Stomach (tissue), 9 donors: ENCODE data around the gene PTOV1. TPM values are rescaled to one million over a fixed set of nuclear protein-coding genes. Genes with fewer than 3 reads are reported as not detected.

Experiments used
- DNase-seq, 2 donors: peaks; one replicate each; pipeline versions ENCODE4 v3.0.0 to v3.0.0-alpha.2; 2013 to 2019
- H3K27ac ChIP-seq, 5 donors: fragments of 200-600 bp in 4 of 5; sonication (generic) in 4 of 5; one replicate each; pipeline ENCODE4 v1.5.1; 2013 to 2019; ENCODE audit warnings: mild to moderate bottlenecking in 1 of 5, moderate library complexity in 1 of 5
- H3K27me3 ChIP-seq, 3 donors: fragments of 200-600 bp; sonication (generic); one replicate each; pipeline ENCODE4 v1.5.1; 2017 to 2019; ENCODE audit warnings: mixed run types in 1 of 3
- H3K36me3 ChIP-seq, 4 donors: fragments of 200-600 bp; sonication (generic); 1 replicate in 3 of 4; 2 replicates in 1 of 4; pipeline ENCODE4 v1.5.1; 2016 to 2019
- H3K4me1 ChIP-seq, 4 donors: fragments of 200-600 bp; sonication (generic); one replicate each; pipeline ENCODE4 v1.5.1; 2016 to 2019
- H3K4me3 ChIP-seq, 4 donors: fragments of 200-600 bp; sonication (generic) in 3 of 4; one replicate each; pipeline ENCODE4 v1.5.1; 2016 to 2019; ENCODE audit warnings: mild to moderate bottlenecking in 1 of 4
- H3K9me3 ChIP-seq, 4 donors: fragments of 200-600 bp; sonication (generic); one replicate each; pipeline ENCODE4 v1.5.1; 2016 to 2019
- EP300 ChIP-seq: sonication (generic); formaldehyde crosslinking; IDR thresholded peaks from one replicate; pipeline ENCODE4 v1.6.1; 2017; ENCODE audit warnings: antibody characterized with exemption
- POLR2A ChIP-seq, 4 donors: fragments of 450-650 bp; IDR thresholded peaks; one replicate each; pipeline ENCODE4 v1.6.1; 2016; ENCODE audit warnings: antibody characterized with exemption in 4 of 4, control low read depth in 2 of 4, mild to moderate bottlenecking in 1 of 4, moderate library complexity in 1 of 4
- POLR2AphosphoS5 ChIP-seq, 3 donors: sonication (generic); formaldehyde crosslinking; IDR thresholded peaks; one replicate each; pipeline ENCODE4 v1.6.1; 2016; ENCODE audit warnings: antibody characterized with exemption in 3 of 3
- WGBS, 5 donors: extraction: QIAGEN DNeasy Blood & Tissue Kit in 3 of 5; methylation state at CpG; one replicate each; pipeline versions ENCODE4 v1.1.5 to v1.1.7; 2013 to 2018; 5-methylcytosine and 5-hydroxymethylcytosine counted together
- intact Hi-C: fragments of 100-400 bp; cut with DNase I; formaldehyde crosslinking; loops from one replicate; pipeline ENCODE4 v1.15.1; 2023; ENCODE audit warnings: low total_unique reads
- polyA plus RNA-seq, 3 donors: library from polyadenylated mRNA; stranded (reverse); fragments of 200-250 nt; gene quantifications; one replicate each; pipeline ENCODE4 v1.2.3, GENCODE V29; 2013
- total RNA-seq, 5 donors: library from RNA; depleted of rRNA; stranded (reverse); fragments of >200 nt; gene quantifications; one replicate each; pipeline versions ENCODE4 v1.1.0 to v1.2.3, GENCODE V29; 2014 to 2016
- TF ChIP-seq, protein P1 (sequence below), 7 experiments: fragments of 450-650 bp in 4 of 7; fragments of 200-600 bp in 3 of 7; sonication (generic) in 3 of 7; IDR thresholded peaks; one replicate each; pipeline ENCODE4 v1.5.1; 2016 to 2019; ENCODE audit warnings: antibody characterized with exemption in 7 of 7, control low read depth in 2 of 7, mild to moderate bottlenecking in 1 of 7
- donor health status: healthy with polysubstance abuse.
- donor health status: Bipolar disorder and iron deficiency.
- donor health status: healthy.

The PTOV1 gene
- total and polyA plus RNA-seq, 8 donors, result 45.0 to 186 (median 118) TPM

DNA sequence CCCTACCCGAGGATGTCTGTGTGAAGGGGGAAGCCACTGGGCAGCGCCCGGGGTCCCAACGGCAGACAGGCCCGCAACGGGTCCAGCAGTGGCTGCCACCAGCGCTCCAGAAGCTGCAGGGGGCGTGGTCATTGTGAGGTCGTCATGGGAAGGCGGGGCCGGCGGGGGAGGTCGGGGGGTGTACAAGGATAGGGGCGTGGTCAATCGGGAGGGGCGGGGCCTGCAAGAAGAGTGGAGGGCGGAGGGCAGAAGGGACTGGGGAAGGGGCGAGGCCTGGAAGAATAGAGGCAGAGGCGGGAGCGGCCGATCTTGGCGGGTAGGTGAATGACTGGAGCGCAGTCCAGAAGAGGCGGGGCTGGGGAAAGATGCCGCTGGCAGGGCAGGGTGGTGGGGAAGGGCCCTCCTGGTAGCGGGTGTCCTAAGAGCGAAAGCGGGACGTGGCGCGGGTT lies 42.2 kb upstream of the PTOV1 start:
- Histone ChIP-seq H3K27ac (peak overlapping the region; percentile 79 to 89 (median 86)), H3K4me1 (peaks cover 12 to 49% (median 37%) of the 10 kb centered on the region in 4 donors), H3K4me3 (peak overlapping the region; percentile 73 to 91 (median 80)), H3K9me3 (no peaks in the 10 kb centered on the region), H3K27me3 (no peaks in the 10 kb centered on the region), H3K36me3 (peaks cover 14 to 42% (median 40%) of the 10 kb centered on the region in 4 donors)
- peak; percentile 96 for DNase-seq
- WGBS, 5 donors, result 1 to 8% (median 2%) methylated on average over 27 to 31 of the region's 31 CpGs
- intact Hi-C loops, result no loop called here
- no peak for TF ChIP-seq EP300
- TF ChIP-seq POLR2AphosphoS5 (IDR thresholded peaks at IDR 0.05), result peak in 1 of 3 donors; percentile 4

DNA sequence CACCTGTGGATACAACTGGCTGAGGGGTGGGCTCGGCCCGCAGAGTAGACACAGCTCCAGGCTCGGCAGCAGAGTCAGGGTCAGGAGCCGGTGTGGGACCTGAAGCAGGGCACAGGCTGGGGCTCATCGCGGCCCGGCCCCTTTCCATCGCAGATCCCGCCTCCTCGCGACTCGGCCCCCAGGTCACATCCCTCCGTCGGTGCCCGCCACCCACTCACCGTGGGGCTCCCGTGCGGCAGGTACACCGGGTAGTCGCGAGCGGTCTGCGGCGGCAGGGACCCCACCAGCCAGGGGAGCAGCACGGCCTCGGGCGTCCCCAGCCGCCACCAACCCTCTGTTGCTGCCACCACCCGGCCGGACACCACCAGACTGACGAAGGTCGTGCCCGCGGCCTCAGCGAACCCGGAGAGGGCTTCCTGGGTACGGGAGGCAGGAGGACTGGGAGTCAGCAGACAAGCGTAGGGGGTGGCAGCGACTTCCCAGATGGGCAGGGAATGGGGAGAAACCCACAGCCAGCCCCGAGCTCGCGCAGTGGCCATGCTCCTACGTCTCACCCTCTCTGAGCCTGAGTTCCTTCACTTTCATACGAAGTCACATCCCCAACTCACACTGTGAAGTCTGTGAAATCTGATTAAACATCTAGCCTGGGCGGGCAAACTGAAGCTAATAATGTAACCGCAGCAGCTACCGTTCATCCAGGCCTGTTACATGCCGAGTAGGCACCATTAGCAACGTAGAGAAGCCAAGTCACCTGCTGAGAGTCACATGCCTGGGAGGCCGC lies 41.6 kb upstream of the PTOV1 start:
- DNase-seq, result peak; percentile 66 to 76
- Histone ChIP-seq H3K4me3 (peak overlapping the region; percentile 73 to 91 (median 80)), H3K27ac (peak overlapping the region; percentile 79 to 89 (median 86)), H3K9me3 (no peaks in the 10 kb centered on the region), H3K4me1 (peaks cover 12 to 56% (median 37%) of the 10 kb centered on the region in 4 donors), H3K36me3 (peaks cover 14 to 36% (median 34%) of the 10 kb centered on the region in 4 donors), H3K27me3 (no peaks in the 10 kb centered on the region)
- WGBS, 5 donors, result 4 to 15% (median 10%) methylated on average over 16 to 50 of the region's 50 CpGs
- intact Hi-C loops, result no loop called here
- TF ChIP-seq POLR2A (IDR thresholded peaks at IDR 0.05) (no peak), EP300 (no peak), POLR2AphosphoS5 (IDR thresholded peaks at IDR 0.05) (peak in 2 of 3 donors; percentile 13 to 19)
- TF ChIP-seq, protein P1, sequence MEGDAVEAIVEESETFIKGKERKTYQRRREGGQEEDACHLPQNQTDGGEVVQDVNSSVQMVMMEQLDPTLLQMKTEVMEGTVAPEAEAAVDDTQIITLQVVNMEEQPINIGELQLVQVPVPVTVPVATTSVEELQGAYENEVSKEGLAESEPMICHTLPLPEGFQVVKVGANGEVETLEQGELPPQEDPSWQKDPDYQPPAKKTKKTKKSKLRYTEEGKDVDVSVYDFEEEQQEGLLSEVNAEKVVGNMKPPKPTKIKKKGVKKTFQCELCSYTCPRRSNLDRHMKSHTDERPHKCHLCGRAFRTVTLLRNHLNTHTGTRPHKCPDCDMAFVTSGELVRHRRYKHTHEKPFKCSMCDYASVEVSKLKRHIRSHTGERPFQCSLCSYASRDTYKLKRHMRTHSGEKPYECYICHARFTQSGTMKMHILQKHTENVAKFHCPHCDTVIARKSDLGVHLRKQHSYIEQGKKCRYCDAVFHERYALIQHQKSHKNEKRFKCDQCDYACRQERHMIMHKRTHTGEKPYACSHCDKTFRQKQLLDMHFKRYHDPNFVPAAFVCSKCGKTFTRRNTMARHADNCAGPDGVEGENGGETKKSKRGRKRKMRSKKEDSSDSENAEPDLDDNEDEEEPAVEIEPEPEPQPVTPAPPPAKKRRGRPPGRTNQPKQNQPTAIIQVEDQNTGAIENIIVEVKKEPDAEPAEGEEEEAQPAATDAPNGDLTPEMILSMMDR (IDR thresholded peaks at IDR 0.05), result no peak

DNA sequence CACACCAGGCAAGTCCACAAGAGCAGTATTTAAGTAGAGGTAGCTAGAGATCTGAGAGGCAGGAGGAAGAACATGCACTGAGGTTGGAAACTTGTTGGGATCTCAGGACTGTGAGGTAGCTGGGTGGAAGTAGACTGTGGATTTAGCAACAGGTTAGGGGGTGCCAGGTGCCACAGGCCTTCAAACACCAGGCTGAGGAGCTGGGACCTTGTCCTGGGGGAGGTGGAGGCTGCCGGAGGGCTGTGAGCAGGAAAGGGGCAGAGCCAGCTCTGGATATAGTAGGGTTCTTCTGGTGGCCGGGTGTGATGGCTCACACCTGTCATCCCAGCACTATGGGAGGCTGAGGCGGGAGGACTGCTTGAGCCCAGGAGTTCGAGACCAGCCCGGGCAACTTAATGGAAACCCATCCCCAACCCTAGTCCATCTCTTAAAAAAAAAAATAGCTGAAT lies 41.0 kb upstream of the PTOV1 start:
- H3K27ac ChIP-seq, result peak overlapping the region; percentile 79 to 89 (median 86)
- no peaks in the 10 kb centered on the region for H3K27me3 ChIP-seq
- intact Hi-C loops, result no loop called here
- peak overlapping the region; percentile 73 to 91 (median 80) for H3K4me3 ChIP-seq
- peaks cover 8 to 30% (median 28%) of the 10 kb centered on the region in 4 donors for H3K36me3 ChIP-seq
- H3K4me1 ChIP-seq, result peaks cover 12 to 56% (median 37%) of the 10 kb centered on the region in 4 donors
- DNase-seq, result no peak
- H3K9me3 ChIP-seq, result no peaks in the 10 kb centered on the region
- WGBS, 5 donors, result 88 to 99% (median 94%) methylated on average over 5 of the region's 5 CpGs
- TF ChIP-seq, protein P1 (IDR thresholded peaks at IDR 0.05), result no peak
- TF ChIP-seq POLR2A (IDR thresholded peaks at IDR 0.05) (no peak), POLR2AphosphoS5 (IDR thresholded peaks at IDR 0.05) (no peak), EP300 (no peak)

DNA sequence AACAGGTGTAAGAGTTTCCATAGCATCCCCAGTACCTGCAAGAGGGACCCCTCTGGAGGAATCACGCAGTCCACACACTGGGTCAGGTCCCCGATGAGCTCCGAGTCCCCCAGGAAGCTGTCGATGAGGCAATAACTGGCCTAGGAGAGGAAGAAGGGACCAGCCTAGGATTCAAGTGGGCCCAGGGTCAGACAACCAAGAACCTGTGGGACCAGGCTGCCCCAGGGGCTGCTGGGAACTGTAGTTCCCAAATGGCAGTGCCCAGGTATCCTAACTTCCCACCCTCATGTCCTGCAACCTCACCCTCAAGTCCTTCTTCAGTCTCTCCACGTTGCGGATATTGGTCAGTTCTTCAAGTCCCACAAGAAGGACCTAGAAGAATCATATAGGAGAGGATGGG lies 39.6 kb upstream of the PTOV1 start:
- TF ChIP-seq POLR2A (IDR thresholded peaks at IDR 0.05) (no peak), POLR2AphosphoS5 (IDR thresholded peaks at IDR 0.05) (no peak), EP300 (no peak)
- TF ChIP-seq, protein P1 (IDR thresholded peaks at IDR 0.05), result no peak
- Histone ChIP-seq H3K27ac (peak overlapping the region in 1 of 5 donors; percentile 92), H3K27me3 (no peaks in the 10 kb centered on the region), H3K4me1 (peaks cover 12 to 48% (median 39%) of the 10 kb centered on the region in 4 donors), H3K9me3 (no peaks in the 10 kb centered on the region), H3K36me3 (peaks cover 7 to 16% (median 14%) of the 10 kb centered on the region in 4 donors), H3K4me3 (no peak overlapping the region)
- intact Hi-C loops, result no loop called here
- DNase-seq, result no peak
- 89 to 98% (median 92%) methylated on average over 6 of the region's 6 CpGs for WGBS, 5 donors
